Trophoblast cell (in vitro differentiated cells and primary cell): ENCODE results near the gene IPPK.

Experiments used
- DNase-seq, 2 donors: peaks; one replicate each; pipeline ENCODE4 v3.0.0-alpha.2; 2016
- H2AFZ ChIP-seq: 2 replicates; pipeline ENCODE4 v1.6.1; 2013; ENCODE audit warnings: low read length, moderate library complexity, mild to moderate bottlenecking; ENCODE audit not compliant: insufficient read depth, poor library complexity
- H2AK5ac ChIP-seq: 2 replicates; pipeline ENCODE4 v1.6.1; 2013; ENCODE audit warnings: mild to moderate bottlenecking, low read length
- H2BK120ac ChIP-seq: 2 replicates; pipeline ENCODE4 v1.6.1; 2013; ENCODE audit warnings: low read length, mild to moderate bottlenecking, moderate library complexity; ENCODE audit not compliant: insufficient read depth, poor library complexity
- H2BK12ac ChIP-seq: 2 replicates; pipeline ENCODE4 v1.6.1; 2013; ENCODE audit warnings: mild to moderate bottlenecking, low read length, moderate library complexity
- H2BK5ac ChIP-seq: 2 replicates; pipeline ENCODE4 v1.6.1; 2013; ENCODE audit warnings: low read length, low read depth, moderate library complexity, mild to moderate bottlenecking; ENCODE audit not compliant: poor library complexity
- H3K14ac ChIP-seq: 2 replicates; pipeline ENCODE4 v1.6.1; 2013; ENCODE audit warnings: mild to moderate bottlenecking, low read length
- H3K18ac ChIP-seq: 2 replicates; pipeline ENCODE4 v1.6.1; 2013; ENCODE audit warnings: mild to moderate bottlenecking, low read length
- H3K23ac ChIP-seq: 2 replicates; pipeline ENCODE4 v1.6.1; 2013; ENCODE audit warnings: low read length
- H3K27ac ChIP-seq: 2 replicates; pipeline ENCODE4 v1.5.1; 2013; ENCODE audit warnings: low read depth, mild to moderate bottlenecking, inconsistent platforms, low read length, moderate library complexity
- H3K27me3 ChIP-seq: 2 replicates; pipeline ENCODE4 v1.6.1; 2013; ENCODE audit warnings: inconsistent platforms, mild to moderate bottlenecking, low read length, moderate library complexity; ENCODE audit not compliant: insufficient read depth
- H3K36me3 ChIP-seq, 2 experiments: 1 replicate in 1 of 2; 2 replicates in 1 of 2; pipeline ENCODE4 v1.6.1; 2013; ENCODE audit warnings: low read length in 2 of 2, mild to moderate bottlenecking in 2 of 2, moderate library complexity in 1 of 2; ENCODE audit not compliant: insufficient read depth in 2 of 2, control insufficient read depth in 1 of 2
- H3K4ac ChIP-seq: 2 replicates; pipeline ENCODE4 v1.6.1; 2013; ENCODE audit warnings: low read depth, mild to moderate bottlenecking, low read length, moderate library complexity
- H3K4me1 ChIP-seq, 2 experiments: 1 replicate in 1 of 2; 2 replicates in 1 of 2; pipeline ENCODE4 v1.6.1; 2013; ENCODE audit warnings: low read length in 2 of 2, mild to moderate bottlenecking in 2 of 2, moderate library complexity in 1 of 2; ENCODE audit not compliant: insufficient read depth in 2 of 2, control insufficient read depth in 1 of 2
- H3K4me2 ChIP-seq: 2 replicates; pipeline ENCODE4 v1.6.1; 2013; ENCODE audit warnings: inconsistent platforms, mild to moderate bottlenecking, low read length, moderate library complexity
- H3K4me3 ChIP-seq: 2 replicates; pipeline ENCODE4 v1.5.1; 2013; ENCODE audit warnings: mild to moderate bottlenecking, low read depth, low read length, inconsistent platforms
- H3K79me1 ChIP-seq: one replicate; pipeline ENCODE4 v1.6.1; 2013; ENCODE audit warnings: low read length
- H3K79me2 ChIP-seq: 2 replicates; pipeline ENCODE4 v1.6.1; 2013; ENCODE audit warnings: low read length, mild to moderate bottlenecking; ENCODE audit not compliant: control insufficient read depth, insufficient read depth, poor library complexity
- H3K9ac ChIP-seq: 2 replicates; pipeline ENCODE4 v1.6.1; 2013; ENCODE audit warnings: mild to moderate bottlenecking, low read length
- H3K9me3 ChIP-seq: 2 replicates; pipeline ENCODE4 v1.6.1; 2013; ENCODE audit warnings: low read depth, mild to moderate bottlenecking, control low read depth, inconsistent platforms, low read length; ENCODE audit not compliant: insufficient read depth
- H4K12ac ChIP-seq: 2 replicates; pipeline ENCODE4 v1.6.1; 2013; ENCODE audit warnings: low read depth, mild to moderate bottlenecking, low read length, moderate library complexity
- H4K8ac ChIP-seq: 2 replicates; pipeline ENCODE4 v1.6.1; 2013; ENCODE audit warnings: low read depth, mild to moderate bottlenecking, low read length, moderate library complexity
- H4K91ac ChIP-seq: one replicate; pipeline ENCODE4 v1.6.1; 2013; ENCODE audit warnings: low read depth, mild to moderate bottlenecking, low read length, moderate library complexity
- WGBS: extraction: QIAGEN DNeasy Blood & Tissue Kit; methylation state at CpG from one replicate; pipeline ENCODE4 v1.1.7; 2013; ENCODE audit warnings: missing lambda C conversion rate; ENCODE audit not compliant: insufficient read length, insufficient coverage; ENCODE audit errors: extremely low coverage; 5-methylcytosine and 5-hydroxymethylcytosine counted together

IPPK gene

DNA sequence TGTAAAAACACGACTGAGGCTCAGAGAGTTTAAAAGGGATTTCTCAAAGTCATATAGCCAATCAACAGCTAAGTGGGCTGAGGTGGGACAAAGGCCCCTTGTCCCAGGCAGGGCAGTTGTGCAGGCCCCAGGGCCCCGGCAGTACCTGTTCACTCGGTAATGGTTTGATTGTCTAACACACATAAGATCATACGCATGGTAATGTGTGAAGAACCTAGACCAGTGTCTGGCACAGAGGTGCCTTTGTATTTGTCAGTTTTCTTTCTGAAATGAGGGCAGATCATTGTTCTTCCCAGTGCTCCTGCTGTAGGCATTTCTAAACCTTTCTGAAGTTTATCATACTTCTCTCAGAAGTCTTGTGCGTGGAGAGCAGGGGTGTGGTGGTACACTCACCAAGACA lies 66.8 kb downstream of the IPPK start:
- H2BK120ac ChIP-seq, result no peak overlapping the region
- H3K18ac ChIP-seq, result no peak overlapping the region
- H3K4me2 ChIP-seq, result no peak overlapping the region
- no peak overlapping the region for H2AFZ ChIP-seq
- H3K27me3 ChIP-seq, result no peaks in the 10 kb centered on the region
- no peak overlapping the region for H3K23ac ChIP-seq
- H4K8ac ChIP-seq, result no peak overlapping the region
- no CpG with 5 or more reads among the region's 5 CpGs for WGBS
- DNase-seq, result no peak
- no peak overlapping the region for H4K91ac ChIP-seq
- no peak overlapping the region for H3K27ac ChIP-seq
- no peak overlapping the region for H3K4ac ChIP-seq
- H3K9ac ChIP-seq, result no peak overlapping the region
- H3K9me3 ChIP-seq, result peaks cover 3% of the 10 kb centered on the region
- no peak overlapping the region for H2BK12ac ChIP-seq
- H4K12ac ChIP-seq, result no peak overlapping the region
- H3K14ac ChIP-seq, result no peak overlapping the region
- H3K79me2 ChIP-seq, result no peaks in the 10 kb centered on the region
- H3K36me3 ChIP-seq, result no peaks in the 10 kb centered on the region
- no peak overlapping the region for H2AK5ac ChIP-seq
- no peak overlapping the region for H2BK5ac ChIP-seq
- peaks cover 2% of the 10 kb centered on the region for H3K79me1 ChIP-seq
- no peak overlapping the region for H3K4me3 ChIP-seq
- peaks cover 6 to 13% of the 10 kb centered on the region in 2 experiments for H3K4me1 ChIP-seq

DNA sequence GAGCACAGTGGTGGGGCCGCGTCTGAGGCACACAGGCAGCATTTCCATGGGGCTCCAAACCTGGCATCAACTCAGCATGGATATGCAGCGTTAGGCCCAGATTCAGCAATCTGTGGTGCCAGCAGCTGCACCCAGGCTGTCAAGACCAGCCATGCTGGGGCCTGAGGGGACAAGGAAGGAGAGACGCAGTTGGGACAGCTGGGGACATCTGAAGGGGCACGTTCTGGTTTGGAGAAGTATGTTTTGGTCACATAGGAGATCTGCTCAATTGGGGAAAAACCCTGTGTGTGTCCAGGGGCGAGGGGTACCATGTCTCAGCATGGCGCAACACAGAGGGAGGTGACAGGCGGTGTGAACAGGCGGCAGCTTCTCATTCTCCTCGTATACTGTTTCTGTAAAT lies 67.5 kb downstream of the IPPK start:
- Histone ChIP-seq H3K4me2 (no peak overlapping the region), H3K27me3 (no peaks in the 10 kb centered on the region), H3K4me1 (peaks cover 6 to 13% of the 10 kb centered on the region in 2 experiments), H3K23ac (no peak overlapping the region), H2BK12ac (no peak overlapping the region), H3K9ac (no peak overlapping the region), H2BK120ac (no peak overlapping the region), H3K14ac (no peak overlapping the region), H3K27ac (no peak overlapping the region), H3K4ac (no peak overlapping the region), H3K18ac (no peak overlapping the region), H2BK5ac (no peak overlapping the region), H3K79me1 (peaks cover 2% of the 10 kb centered on the region), H3K79me2 (no peaks in the 10 kb centered on the region), H2AK5ac (no peak overlapping the region), H4K12ac (no peak overlapping the region), H4K91ac (no peak overlapping the region), H2AFZ (no peak overlapping the region), H3K9me3 (peaks cover 3% of the 10 kb centered on the region), H3K4me3 (no peak overlapping the region), H4K8ac (no peak overlapping the region), H3K36me3 (no peaks in the 10 kb centered on the region)
- no peak for DNase-seq
- WGBS, result no CpG with 5 or more reads among the region's 10 CpGs

DNA sequence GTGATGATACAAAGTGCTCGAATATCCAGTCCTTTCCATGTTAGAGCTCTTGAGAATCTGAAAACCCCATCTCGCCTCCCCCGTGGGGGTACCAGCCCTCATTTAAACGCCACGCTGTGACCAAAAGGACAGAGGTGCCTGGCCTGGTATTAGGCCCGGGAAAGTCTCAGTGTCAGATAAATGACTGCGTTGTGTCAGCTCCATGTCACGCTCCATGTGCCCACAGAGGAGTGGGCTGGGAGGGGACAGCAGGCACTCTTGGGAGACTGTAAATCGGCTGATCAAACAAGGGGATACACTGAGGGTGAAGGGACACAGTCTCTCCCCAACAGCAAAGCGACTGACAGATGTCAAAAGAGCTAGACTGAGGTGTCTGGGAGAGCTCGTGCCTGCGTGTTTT lies 68.5 kb downstream of the IPPK start:
- H3K79me2 ChIP-seq, result no peaks in the 10 kb centered on the region
- H3K9ac ChIP-seq, result no peak overlapping the region
- no peaks in the 10 kb centered on the region for H3K36me3 ChIP-seq
- peak overlapping the region; percentile 8 for H3K14ac ChIP-seq
- no peak overlapping the region for H3K4ac ChIP-seq
- H3K18ac ChIP-seq, result no peak overlapping the region
- H3K23ac ChIP-seq, result no peak overlapping the region
- H3K27me3 ChIP-seq, result no peaks in the 10 kb centered on the region
- H4K91ac ChIP-seq, result no peak overlapping the region
- H2AFZ ChIP-seq, result no peak overlapping the region
- no CpG with 5 or more reads among the region's 12 CpGs for WGBS
- DNase-seq, result no peak
- H2BK120ac ChIP-seq, result peak overlapping the region; percentile 41
- peak overlapping the region; percentile 36 for H2BK5ac ChIP-seq
- peak overlapping the region; percentile 1 for H3K27ac ChIP-seq
- no peak overlapping the region for H4K8ac ChIP-seq
- peaks cover 2% of the 10 kb centered on the region for H3K79me1 ChIP-seq
- H3K4me3 ChIP-seq, result no peak overlapping the region
- H2AK5ac ChIP-seq, result peak overlapping the region; percentile 52
- H3K4me1 ChIP-seq, result peaks cover 6 to 13% of the 10 kb centered on the region in 2 experiments
- no peak overlapping the region for H3K4me2 ChIP-seq
- H3K9me3 ChIP-seq, result peaks cover 3% of the 10 kb centered on the region
- H4K12ac ChIP-seq, result no peak overlapping the region
- peak overlapping the region; percentile 46 for H2BK12ac ChIP-seq

DNA sequence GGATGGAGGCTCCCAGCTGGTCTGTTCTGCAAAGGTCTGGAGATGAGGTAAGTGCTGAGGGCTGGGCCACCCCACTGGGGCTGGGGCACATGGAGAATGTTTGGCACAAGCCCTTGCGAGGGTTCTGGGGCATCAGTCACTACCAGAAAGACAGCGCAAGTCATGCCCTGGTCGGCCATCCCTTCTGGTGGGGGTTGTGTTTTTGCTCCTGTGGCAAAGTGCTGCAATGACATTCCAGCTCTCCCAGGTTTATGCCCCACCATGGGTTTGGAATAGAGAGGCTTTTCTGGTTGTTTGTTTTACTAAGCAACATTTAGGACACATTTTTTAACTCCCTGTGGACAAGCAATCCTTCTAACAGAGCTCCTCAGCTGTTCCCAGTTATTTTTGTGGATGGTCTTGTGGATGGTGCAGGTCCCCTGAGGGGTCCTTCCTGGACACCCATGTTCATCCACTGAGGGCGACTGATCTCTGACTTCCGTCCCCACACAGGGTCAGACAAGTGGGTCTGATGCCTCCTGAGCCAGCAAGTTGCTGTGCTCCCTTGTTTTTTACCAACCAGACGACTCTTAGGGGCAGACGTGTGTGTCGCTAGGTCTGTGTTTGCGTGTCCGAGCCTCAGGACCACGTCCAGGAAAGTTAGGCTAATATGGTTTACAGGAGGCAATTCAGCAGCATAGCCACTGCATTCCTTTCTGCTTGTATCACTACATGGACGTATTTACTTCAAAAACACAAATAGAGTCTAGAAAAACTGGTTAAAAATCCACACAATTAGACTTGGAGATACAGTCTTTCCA lies 69.3 kb downstream of the IPPK start:
- H3K27me3 ChIP-seq, result no peaks in the 10 kb centered on the region
- no peak overlapping the region for H3K18ac ChIP-seq
- H2AK5ac ChIP-seq, result no peak overlapping the region
- no peak overlapping the region for H2AFZ ChIP-seq
- H2BK5ac ChIP-seq, result no peak overlapping the region
- H4K12ac ChIP-seq, result no peak overlapping the region
- no peak overlapping the region for H3K23ac ChIP-seq
- peak overlapping the region; percentile 9 for H3K4me2 ChIP-seq
- H3K4me1 ChIP-seq, result peaks cover 6 to 13% of the 10 kb centered on the region in 2 experiments
- no peak overlapping the region for H4K8ac ChIP-seq
- no peaks in the 10 kb centered on the region for H3K36me3 ChIP-seq
- H3K27ac ChIP-seq, result no peak overlapping the region
- peaks cover 2% of the 10 kb centered on the region for H3K79me1 ChIP-seq
- no peak overlapping the region for H3K9ac ChIP-seq
- H3K9me3 ChIP-seq, result peaks cover 3% of the 10 kb centered on the region
- no peak overlapping the region for H2BK12ac ChIP-seq
- H2BK120ac ChIP-seq, result no peak overlapping the region
- H3K79me2 ChIP-seq, result no peaks in the 10 kb centered on the region
- H3K4ac ChIP-seq, result no peak overlapping the region
- no peak overlapping the region for H3K14ac ChIP-seq
- peak in 1 of 2 donors; percentile 35 for DNase-seq
- no CpG with 5 or more reads among the region's 12 CpGs for WGBS
- H3K4me3 ChIP-seq, result no peak overlapping the region
- H4K91ac ChIP-seq, result no peak overlapping the region
